Measurements from ENCODE around the gene PFKFB2.

PFKFB2 gene

DNA sequence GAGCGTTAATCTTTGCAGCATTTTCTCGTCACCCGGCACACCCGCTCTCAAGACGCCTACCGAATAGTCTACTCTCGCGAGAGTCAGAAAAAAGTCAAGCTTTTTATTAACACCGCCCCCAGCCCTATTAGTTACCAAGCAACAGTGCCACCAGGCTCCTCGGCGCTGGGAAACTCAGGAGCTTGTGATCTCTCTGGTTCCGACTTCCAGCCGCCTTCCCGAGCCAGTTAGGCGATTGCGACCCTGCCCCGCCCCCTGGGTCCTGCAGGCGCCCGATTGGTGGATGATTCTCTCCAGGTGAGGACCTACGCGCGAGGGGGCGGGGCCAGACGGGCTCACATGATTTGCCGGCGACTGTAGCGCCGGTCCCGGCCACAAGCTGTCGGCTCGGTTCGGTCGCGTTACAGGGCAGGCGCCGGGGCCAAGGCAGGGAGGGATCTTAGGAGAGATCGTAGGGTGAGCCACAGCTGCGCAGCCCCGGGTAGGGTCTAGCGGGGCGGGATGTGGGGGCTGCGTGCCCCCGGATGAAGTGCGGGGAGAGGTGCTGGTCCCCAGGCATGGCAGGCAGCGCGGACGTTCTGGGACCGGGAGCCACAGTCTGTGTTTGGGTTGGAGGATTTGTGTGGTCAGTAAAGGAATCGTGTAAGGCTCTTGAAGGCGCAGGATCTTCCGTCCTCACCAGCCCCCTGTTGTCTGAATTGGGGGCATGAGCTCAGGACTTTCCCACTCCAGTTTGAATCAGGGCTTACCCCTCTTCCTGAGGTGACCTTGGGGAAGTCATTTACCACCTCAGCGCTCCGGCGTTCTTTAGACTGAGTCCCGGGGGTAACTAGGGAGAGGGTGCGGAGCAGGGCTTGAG, at the start of gene PFKFB2:
TSS of gene PFKFB2 (plus strand) at position 365 of the 859 bp plus-strand sequence. CDS start 1,443 bp downstream, outside the sequence.
- peak; percentile 95 to 98 for DNase-seq

GRCh38 chr1:207004931-207005830, 47.9 kb upstream of the PFKFB2 start:
- peak; percentile 44 to 55 for DNase-seq

DNA sequence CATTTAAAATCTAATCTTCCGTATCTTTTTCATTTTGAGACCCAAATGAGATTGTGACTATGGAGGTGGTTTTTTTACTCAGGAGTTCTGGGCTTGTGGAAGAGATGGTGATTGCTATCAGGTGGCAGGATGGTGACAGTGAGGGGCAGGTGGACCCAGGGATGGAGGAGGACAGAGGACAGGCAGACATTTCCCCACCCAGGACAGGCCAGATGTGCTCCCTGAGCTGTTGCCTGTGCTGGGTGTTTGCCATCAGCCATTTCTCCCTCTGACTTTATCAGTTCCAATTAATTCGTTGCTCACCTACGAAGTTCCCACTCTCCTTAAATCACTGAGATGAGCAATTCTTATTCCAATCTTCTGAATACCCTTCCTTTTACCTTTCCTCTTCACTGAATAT, 47.0 kb upstream of the PFKFB2 start:
- no peak for DNase-seq

GRCh38 chr1:207006914-207007313, 46.2 kb upstream of the PFKFB2 start:
- DNase-seq, result no peak

DNA sequence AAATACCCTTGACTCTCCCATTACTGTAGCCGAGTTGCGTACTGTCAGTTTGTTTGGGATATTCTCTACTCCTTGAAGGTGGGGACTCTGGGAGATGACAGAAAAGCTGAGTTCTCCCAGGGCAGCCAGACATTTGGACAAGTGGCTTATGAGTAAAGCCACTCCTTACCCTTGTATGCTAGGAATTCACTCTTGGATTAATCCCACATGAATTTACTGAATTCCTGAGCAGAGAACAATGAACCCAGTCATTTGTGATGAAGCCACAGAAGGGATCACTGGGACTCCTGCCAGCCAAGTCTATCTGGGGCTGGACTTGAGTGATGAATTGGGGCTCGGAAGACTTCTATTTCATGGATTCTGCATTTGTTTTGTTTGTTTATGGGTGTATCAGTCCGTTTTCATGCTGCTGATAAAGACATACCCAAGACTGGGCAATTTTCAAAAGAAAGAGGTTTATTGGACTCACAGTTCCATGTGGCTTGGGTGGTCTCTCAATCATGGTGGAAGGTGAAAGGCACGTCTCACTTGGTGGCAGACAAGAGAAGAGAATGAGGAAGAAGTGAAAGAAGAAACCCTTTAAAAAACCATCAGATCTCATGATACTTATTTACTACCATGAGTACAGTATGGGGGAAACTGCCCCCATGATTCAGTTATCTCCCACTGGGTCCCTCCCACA, 45.6 kb upstream of the PFKFB2 start:
- no peak for DNase-seq

DNA sequence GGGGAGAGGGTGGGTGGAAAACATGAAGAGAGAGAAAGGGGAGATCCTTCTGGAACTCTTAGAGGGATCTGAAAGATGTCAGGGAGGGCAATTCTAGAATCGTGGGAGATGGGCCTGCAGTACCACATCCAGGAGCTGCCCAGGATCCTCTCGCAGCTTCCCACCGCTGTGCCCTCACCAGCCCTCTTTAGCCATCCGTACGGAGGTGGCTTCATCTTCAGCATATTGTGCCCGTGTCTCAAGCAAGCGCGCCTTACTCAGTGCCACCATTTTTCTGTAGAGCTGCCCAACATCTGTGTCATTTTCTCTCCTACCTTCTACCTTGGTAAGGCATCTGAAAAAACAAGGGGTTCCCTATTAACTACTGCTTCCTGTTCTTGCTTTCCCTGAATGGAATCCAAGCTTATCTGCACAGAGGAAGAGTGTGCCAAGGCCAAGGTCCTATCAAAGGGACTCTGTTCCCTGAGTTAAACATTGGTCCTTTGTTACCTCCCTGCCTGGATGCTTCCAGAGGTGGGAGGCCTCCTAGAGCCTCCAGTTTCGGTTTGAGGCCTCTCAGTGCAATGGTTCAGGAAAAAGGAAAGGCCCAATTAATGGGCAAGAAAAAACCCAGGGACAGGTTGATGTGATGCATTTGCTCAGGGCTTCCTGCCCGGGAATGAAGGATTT, 43.8 kb upstream of the PFKFB2 start:
- no peak for DNase-seq

DNA sequence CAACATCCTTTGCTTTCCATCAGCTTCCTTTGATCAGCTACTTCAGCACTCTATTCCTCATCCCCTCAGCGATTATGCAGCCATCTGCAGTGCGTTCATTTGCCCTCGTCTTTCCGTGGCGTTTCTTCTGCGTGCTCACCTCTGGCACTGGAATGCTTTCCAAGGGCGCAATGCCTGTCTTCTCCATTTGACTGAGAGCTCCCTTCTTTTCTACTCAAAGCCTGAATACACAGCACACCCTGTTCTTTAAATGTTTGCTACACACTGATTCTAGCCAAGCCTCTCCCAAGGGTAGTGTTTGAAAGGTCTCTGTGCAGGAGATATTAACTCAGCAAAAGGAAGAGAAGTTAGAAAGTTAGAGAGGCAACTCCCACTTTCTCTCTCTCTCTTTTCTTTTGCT, 43.1 kb upstream of the PFKFB2 start:
- DNase-seq, result no peak

GRCh38 chr1:207010726-207011125, 42.3 kb upstream of the PFKFB2 start:
- DNase-seq, result no peak

DNA sequence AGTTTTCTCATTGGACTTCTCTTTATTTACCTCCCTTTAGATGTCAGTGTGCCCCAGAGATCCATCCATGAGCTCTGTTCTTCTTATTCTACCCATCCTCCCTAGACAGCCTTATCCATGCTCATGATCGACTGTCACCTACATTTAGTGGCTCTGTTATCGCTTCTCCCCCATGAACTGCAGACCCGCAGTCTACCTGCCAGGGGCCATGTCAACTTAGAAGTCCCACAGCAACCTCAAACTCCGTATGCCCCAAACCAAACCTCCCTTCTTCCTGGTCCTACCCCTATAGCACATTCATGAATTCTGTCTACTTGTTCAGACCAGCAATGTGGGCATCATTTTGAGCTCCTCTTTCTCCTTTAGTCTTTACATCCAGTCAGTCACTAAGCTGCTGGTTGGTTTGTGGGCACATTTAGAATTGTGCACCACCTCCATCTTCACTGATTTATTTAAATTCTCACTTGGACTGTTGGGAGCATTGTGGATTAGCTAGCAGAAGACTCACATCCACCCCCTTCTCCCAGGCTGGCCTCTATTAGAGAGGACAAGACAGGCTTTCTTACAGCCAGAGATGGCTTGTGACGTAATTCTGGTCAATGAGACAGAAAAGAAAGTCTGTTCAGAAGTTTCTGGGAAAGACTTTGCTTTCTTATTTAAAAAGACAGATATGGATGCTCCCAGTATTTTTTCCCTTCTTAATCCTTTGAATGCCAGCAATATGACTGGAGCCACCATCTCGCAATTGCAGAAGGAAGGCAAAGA, 39.6 kb upstream of the PFKFB2 start:
- no peak for DNase-seq

- no peak for DNase-seq
Observed at GRCh38 chr1:207014728-207015127, 38.3 kb upstream of the PFKFB2 start.

DNA sequence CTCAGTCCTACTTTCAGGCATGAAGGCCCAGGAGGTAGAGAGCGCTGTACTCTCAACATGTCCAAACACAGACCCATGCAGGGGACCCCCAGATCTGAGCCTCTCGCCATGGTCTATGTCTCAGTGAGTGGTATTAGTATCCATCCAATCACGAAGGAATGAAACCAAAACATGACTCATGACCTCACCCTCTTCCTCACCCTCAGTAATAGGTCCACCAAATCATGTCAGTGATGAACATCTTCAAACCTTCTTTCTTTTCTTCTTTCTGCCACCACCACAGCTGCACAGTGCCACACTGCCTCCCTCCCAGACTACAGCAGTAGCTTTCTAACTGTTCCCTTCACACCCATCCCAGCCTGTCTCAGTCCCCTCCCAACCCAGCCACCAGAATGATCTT, 37.3 kb upstream of the PFKFB2 start:
- no peak for DNase-seq

- no peak for DNase-seq
Observed at GRCh38 chr1:207017615-207018559, 35.2 kb upstream of the PFKFB2 start.

DNA sequence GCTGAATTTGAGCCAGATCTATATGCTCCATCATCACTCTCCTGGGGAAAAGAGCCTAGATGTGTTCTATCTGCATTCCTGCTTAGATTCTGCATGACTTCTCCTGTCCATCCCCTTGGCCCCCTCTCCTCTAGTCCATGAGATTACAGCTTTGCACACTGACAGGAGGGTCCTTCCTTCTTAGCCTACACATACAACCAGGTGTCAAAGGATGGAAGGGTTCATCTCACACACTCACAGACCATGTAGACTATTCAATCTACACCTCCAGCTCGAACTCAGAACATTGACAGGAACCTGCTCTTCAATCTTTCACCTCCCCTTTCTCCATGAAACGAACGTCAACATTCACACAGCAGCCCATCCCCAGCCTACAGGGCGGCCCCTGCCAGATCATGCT, 34.4 kb upstream of the PFKFB2 start:
- DNase-seq, result no peak

- no peak for DNase-seq
Observed at GRCh38 chr1:207019161-207019560, 33.9 kb upstream of the PFKFB2 start.

GRCh38 chr1:207019661-207020060, 33.4 kb upstream of the PFKFB2 start:
- no peak for DNase-seq

DNA sequence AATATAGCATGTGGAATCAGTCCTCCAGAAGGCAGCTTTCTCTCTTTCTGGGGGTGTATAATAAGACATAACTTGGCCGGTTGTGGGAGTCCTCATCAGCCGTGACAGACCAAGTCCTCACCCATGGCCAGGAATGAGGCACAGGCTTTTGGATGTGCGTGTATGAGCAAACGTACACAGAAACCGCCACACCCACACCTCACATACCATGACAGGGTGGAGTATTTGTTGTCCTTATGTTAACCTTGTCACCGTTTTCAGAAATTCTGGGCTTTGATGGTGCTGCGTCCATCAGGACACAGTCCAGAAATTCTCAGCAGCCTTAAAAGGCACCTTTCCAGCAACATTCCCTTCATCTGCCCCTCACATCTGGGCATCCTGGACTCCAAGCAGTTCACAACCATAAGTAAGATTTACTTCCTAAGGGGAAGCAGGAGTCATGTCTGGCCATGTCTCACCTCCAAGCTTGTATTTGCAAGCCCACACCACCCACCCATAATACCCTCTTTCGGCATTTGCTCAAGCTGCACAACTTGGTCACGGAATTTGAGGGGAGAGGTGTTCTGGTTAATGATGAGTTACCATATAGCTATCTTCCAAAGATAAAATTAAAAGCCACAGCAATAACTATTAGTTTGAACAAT, 32.9 kb upstream of the PFKFB2 start:
- no peak for DNase-seq

DNA sequence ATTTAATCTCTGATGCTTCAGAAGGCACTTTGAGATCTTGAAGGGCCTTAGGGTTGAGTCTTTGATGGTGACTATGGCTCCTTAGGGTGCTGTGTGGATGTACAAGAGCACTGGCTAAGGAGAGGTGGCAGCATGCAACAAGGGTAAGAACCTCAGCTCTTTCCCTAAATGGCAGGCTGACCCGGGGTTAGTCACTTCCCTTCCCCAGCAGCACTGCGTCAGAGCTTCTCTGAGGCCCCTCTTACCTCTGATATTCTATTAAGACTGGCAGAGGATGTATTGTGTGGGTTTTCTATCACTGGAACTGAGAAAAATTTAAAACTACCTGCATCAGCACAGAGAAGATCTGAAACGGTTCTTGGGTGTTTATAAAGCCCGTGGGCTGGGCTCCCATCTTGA, 32.4 kb upstream of the PFKFB2 start:
- no peak for DNase-seq

GRCh38 chr1:207021139-207021861, 31.8 kb upstream of the PFKFB2 start:
- DNase-seq, result no peak

DNA sequence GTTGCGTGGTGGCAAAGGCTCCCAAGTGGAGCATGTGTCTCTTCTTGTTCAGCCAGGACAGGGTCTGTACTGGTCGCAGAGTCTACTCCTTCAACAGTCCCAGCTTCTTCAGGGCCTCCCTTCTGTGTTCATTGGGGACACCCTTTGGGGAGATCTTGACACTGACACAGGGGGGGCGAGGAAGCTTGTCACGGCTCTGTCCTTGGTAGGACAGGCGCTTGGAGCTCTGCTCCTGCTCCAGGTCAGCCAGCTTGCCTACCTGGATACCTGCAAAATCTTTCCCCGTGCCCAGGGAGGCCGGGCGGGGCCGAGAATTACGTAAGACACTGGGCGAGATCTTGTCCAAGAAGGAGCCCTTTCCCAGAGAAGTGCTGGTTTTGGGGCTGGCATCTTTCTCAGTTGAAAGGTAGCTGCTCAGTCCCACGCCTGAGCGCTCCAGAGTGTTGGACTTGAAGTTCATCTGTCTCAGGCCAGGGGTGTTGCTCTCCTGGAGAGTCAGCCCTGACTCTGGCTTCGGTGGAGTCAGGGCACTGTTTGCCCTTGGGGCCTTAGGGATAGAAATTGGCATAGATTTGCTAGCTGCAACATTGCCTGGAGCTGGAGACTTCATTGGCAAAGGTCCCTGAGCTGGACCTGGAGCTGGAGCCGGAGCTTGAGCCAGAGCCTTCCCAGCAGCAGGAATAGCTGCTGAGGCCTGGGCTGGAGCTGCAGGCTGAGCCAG, 31.0 kb upstream of the PFKFB2 start:
- DNase-seq, result no peak
